K562 (cell line): ENCODE results near the gene GNAI2. TPM values are rescaled to one million over a fixed set of nuclear protein-coding genes. Genes with fewer than 3 reads are reported as not detected.

ENCODE experiments used
- CBFA2T2 ChIP-seq: fragments of 450-650 bp; conservative IDR thresholded peaks from 2 replicates; pipeline ENCODE4 v1.6.1; 2017; ENCODE audit warnings: mild to moderate bottlenecking
- COPS2 ChIP-seq: fragments of 450-650 bp; conservative IDR thresholded peaks from 2 replicates; pipeline ENCODE4 v1.6.1; 2016; ENCODE audit warnings: mild to moderate bottlenecking, moderate library complexity
- HIVEP1 ChIP-seq: fragments of 250-450 bp; sonication (Bioruptor Pico); IDR thresholded peaks from 2 replicates; pipeline ENCODE4 v1.4.0; 2020; ENCODE audit warnings: mild to moderate bottlenecking
- JUNB ChIP-seq: fragments of 450-650 bp; formaldehyde crosslinking; conservative IDR thresholded peaks from 2 replicates; pipeline ENCODE4 v1.4.0; 2020; ENCODE audit warnings: mild to moderate bottlenecking
- POU5F1 ChIP-seq: fragments of 150-350 bp; IDR thresholded peaks from 2 replicates; pipeline ENCODE4 v1.6.1; 2014; ENCODE audit warnings: borderline replicate concordance, low read length, low read depth, mild to moderate bottlenecking; ENCODE audit not compliant: partially characterized antibody
- SETDB1 ChIP-seq: IDR thresholded peaks from one replicate; pipeline ENCODE4 v1.6.1; 2012; ENCODE audit warnings: low read length, control low read depth, inconsistent platforms
- SRSF1 ChIP-seq: fragments of 200-400 bp; formaldehyde crosslinking; IDR thresholded peaks from 2 replicates; pipeline ENCODE4 v1.6.1; 2017; ENCODE audit warnings: mild to moderate bottlenecking, low read depth, low read length, moderate library complexity
- TAF15 ChIP-seq: fragments of 200-400 bp; formaldehyde crosslinking; IDR thresholded peaks from 2 replicates; pipeline ENCODE4 v1.6.1; 2017; ENCODE audit warnings: mild to moderate bottlenecking, low read depth, low read length, moderate library complexity
- ZNF253 ChIP-seq: fragments of 250-450 bp; sonication (Bioruptor Pico); conservative IDR thresholded peaks from 2 replicates; pipeline ENCODE4 v1.6.1; 2021; ENCODE audit warnings: mild to moderate bottlenecking
- polyA plus RNA-seq, 8 experiments: library from polyadenylated mRNA; depleted of rRNA in 4 of 8; stranded (reverse) in 5 of 8; unstranded in 3 of 8; fragments of >200 nt; fragmentation: Nextera tagmentation in 2 of 8; fragmentation: Illumina TruSeq in 1 of 8; extraction: Ambion mirVana in 2 of 8; extraction: Trizol in 1 of 8; gene quantifications; 2 replicates each; pipeline versions ENCODE4 v1.2.1 to v1.2.3, GENCODE V29; 2011 to 2014; ENCODE audit warnings: inconsistent platforms in 1 of 8, missing spikeins in 1 of 8
- total RNA-seq, 7 experiments: library from RNA; depleted of rRNA in 6 of 7; stranded (reverse); fragments of >200 nt in 6 of 7; fragmentation: Illumina TruSeq in 2 of 7; extraction: Trizol in 2 of 7; gene quantifications; 2 replicates each; pipeline versions ENCODE4 v1.2.1 to v1.2.3, GENCODE V29; 2011 to 2021; ENCODE audit warnings: low replicate concordance in 1 of 7
- TF ChIP-seq, protein P1 (sequence below): fragments of 450-650 bp; IDR thresholded peaks from 2 replicates; pipeline ENCODE4 v1.6.1; 2016; ENCODE audit warnings: mild to moderate bottlenecking, moderate library complexity
- TF ChIP-seq, protein P2 (sequence below): fragments of 200-800 bp; sonication (Bioruptor generic); IDR thresholded peaks from 2 replicates; pipeline ENCODE4 v1.6.1; 2017; ENCODE audit warnings: missing genetic modification characterization, missing compliant biosample characterization
- TF ChIP-seq, protein P3 (sequence below): fragments of 250-450 bp; sonication (Bioruptor Pico); IDR thresholded peaks from 2 replicates; pipeline ENCODE4 v1.5.0; 2022; ENCODE audit warnings: mild to moderate bottlenecking

The GNAI2 gene
- total and polyA plus RNA-seq, 9 of the 15 experiments (the other 6 are each of a cell fraction or from before 2014, with no cell fraction given), result 1.1 to 72.2 (median 42.7) TPM

DNA sequence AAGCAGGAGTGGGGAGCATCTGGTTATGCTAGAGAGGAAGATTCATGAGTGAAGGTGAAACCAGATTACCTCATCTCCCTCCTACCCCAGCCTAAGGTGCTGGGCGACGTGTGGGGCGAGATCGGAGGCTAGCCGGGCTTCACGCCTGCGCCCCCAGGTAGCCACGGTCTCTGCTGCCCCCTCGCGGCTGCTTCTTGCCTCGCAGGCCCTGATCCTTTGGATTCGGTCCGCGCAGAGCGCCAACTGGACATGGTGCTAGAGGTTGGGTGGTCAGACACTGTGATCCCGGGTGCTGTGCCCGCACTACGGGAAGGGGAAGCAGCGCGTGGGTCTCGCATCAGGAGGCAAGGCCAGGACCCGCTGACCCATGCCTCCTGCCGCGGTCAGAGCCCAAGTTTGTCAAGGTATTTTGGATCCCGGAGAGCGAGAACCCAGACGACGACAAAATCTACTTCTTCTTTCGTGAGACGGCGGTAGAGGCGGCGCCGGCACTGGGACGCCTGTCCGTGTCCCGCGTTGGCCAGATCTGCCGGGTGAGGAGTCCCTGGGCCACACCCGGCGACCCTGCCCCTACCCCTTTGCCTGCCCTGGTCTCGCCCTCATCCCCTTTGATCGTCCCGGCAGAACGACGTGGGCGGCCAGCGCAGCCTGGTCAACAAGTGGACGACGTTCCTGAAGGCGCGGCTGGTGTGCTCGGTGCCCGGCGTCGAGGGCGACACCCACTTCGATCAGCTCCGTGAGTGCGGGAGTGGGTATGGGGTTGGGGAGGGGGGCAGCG is 37.1 kb downstream of the GNAI2 start (continued):
- TF ChIP-seq, protein P1, sequence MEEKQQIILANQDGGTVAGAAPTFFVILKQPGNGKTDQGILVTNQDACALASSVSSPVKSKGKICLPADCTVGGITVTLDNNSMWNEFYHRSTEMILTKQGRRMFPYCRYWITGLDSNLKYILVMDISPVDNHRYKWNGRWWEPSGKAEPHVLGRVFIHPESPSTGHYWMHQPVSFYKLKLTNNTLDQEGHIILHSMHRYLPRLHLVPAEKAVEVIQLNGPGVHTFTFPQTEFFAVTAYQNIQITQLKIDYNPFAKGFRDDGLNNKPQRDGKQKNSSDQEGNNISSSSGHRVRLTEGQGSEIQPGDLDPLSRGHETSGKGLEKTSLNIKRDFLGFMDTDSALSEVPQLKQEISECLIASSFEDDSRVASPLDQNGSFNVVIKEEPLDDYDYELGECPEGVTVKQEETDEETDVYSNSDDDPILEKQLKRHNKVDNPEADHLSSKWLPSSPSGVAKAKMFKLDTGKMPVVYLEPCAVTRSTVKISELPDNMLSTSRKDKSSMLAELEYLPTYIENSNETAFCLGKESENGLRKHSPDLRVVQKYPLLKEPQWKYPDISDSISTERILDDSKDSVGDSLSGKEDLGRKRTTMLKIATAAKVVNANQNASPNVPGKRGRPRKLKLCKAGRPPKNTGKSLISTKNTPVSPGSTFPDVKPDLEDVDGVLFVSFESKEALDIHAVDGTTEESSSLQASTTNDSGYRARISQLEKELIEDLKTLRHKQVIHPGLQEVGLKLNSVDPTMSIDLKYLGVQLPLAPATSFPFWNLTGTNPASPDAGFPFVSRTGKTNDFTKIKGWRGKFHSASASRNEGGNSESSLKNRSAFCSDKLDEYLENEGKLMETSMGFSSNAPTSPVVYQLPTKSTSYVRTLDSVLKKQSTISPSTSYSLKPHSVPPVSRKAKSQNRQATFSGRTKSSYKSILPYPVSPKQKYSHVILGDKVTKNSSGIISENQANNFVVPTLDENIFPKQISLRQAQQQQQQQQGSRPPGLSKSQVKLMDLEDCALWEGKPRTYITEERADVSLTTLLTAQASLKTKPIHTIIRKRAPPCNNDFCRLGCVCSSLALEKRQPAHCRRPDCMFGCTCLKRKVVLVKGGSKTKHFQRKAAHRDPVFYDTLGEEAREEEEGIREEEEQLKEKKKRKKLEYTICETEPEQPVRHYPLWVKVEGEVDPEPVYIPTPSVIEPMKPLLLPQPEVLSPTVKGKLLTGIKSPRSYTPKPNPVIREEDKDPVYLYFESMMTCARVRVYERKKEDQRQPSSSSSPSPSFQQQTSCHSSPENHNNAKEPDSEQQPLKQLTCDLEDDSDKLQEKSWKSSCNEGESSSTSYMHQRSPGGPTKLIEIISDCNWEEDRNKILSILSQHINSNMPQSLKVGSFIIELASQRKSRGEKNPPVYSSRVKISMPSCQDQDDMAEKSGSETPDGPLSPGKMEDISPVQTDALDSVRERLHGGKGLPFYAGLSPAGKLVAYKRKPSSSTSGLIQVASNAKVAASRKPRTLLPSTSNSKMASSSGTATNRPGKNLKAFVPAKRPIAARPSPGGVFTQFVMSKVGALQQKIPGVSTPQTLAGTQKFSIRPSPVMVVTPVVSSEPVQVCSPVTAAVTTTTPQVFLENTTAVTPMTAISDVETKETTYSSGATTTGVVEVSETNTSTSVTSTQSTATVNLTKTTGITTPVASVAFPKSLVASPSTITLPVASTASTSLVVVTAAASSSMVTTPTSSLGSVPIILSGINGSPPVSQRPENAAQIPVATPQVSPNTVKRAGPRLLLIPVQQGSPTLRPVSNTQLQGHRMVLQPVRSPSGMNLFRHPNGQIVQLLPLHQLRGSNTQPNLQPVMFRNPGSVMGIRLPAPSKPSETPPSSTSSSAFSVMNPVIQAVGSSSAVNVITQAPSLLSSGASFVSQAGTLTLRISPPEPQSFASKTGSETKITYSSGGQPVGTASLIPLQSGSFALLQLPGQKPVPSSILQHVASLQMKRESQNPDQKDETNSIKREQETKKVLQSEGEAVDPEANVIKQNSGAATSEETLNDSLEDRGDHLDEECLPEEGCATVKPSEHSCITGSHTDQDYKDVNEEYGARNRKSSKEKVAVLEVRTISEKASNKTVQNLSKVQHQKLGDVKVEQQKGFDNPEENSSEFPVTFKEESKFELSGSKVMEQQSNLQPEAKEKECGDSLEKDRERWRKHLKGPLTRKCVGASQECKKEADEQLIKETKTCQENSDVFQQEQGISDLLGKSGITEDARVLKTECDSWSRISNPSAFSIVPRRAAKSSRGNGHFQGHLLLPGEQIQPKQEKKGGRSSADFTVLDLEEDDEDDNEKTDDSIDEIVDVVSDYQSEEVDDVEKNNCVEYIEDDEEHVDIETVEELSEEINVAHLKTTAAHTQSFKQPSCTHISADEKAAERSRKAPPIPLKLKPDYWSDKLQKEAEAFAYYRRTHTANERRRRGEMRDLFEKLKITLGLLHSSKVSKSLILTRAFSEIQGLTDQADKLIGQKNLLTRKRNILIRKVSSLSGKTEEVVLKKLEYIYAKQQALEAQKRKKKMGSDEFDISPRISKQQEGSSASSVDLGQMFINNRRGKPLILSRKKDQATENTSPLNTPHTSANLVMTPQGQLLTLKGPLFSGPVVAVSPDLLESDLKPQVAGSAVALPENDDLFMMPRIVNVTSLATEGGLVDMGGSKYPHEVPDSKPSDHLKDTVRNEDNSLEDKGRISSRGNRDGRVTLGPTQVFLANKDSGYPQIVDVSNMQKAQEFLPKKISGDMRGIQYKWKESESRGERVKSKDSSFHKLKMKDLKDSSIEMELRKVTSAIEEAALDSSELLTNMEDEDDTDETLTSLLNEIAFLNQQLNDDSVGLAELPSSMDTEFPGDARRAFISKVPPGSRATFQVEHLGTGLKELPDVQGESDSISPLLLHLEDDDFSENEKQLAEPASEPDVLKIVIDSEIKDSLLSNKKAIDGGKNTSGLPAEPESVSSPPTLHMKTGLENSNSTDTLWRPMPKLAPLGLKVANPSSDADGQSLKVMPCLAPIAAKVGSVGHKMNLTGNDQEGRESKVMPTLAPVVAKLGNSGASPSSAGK, result no peak
- TF ChIP-seq HIVEP1 (no peak), SRSF1 (no peak), SETDB1 (no peak), COPS2 (no peak), TAF15 (no peak), ZNF253 (no peak), CBFA2T2 (no peak), POU5F1 (no peak), JUNB (CRISPR knock-in tag) (no peak)
- TF ChIP-seq, protein P2, sequence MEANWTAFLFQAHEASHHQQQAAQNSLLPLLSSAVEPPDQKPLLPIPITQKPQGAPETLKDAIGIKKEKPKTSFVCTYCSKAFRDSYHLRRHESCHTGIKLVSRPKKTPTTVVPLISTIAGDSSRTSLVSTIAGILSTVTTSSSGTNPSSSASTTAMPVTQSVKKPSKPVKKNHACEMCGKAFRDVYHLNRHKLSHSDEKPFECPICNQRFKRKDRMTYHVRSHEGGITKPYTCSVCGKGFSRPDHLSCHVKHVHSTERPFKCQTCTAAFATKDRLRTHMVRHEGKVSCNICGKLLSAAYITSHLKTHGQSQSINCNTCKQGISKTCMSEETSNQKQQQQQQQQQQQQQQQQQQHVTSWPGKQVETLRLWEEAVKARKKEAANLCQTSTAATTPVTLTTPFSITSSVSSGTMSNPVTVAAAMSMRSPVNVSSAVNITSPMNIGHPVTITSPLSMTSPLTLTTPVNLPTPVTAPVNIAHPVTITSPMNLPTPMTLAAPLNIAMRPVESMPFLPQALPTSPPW (CRISPR knock-in tag), result no peak; the same call in 1 of the 2 replicates
- TF ChIP-seq, protein P3, sequence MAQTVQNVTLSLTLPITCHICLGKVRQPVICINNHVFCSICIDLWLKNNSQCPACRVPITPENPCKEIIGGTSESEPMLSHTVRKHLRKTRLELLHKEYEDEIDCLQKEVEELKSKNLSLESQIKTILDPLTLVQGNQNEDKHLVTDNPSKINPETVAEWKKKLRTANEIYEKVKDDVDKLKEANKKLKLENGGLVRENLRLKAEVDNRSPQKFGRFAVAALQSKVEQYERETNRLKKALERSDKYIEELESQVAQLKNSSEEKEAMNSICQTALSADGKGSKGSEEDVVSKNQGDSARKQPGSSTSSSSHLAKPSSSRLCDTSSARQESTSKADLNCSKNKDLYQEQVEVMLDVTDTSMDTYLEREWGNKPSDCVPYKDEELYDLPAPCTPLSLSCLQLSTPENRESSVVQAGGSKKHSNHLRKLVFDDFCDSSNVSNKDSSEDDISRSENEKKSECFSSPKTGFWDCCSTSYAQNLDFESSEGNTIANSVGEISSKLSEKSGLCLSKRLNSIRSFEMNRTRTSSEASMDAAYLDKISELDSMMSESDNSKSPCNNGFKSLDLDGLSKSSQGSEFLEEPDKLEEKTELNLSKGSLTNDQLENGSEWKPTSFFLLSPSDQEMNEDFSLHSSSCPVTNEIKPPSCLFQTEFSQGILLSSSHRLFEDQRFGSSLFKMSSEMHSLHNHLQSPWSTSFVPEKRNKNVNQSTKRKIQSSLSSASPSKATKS (CRISPR knock-in tag), result no peak
